GM19099 (cell line): ENCODE results near the gene GRAP2.

Experiments used
- POLR2A ChIP-seq: IDR thresholded peaks from 3 replicates; pipeline ENCODE4 v1.6.1; 2011; ENCODE audit warnings: low read depth; ENCODE audit not compliant: insufficient read length; ENCODE audit errors: extremely low read depth

Gene GRAP2

GRCh38 chr22:39947220-39948216 lies 46.6 kb downstream of the GRAP2 start:
- TF ChIP-seq POLR2A, result no peak

- TF ChIP-seq POLR2A, result no peak
Measured at GRCh38 chr22:39949964-39950737, 49.3 kb downstream of the GRAP2 start.

- no peak for TF ChIP-seq POLR2A
Measured at GRCh38 chr22:39952347-39952746, 51.5 kb downstream of the GRAP2 start.

- TF ChIP-seq POLR2A, result no peak
Measured at GRCh38 chr22:39953101-39953500, 52.2 kb downstream of the GRAP2 start.

GRCh38 chr22:39954584-39955055 lies 53.7 kb downstream of the GRAP2 start:
- TF ChIP-seq POLR2A, result no peak

- TF ChIP-seq POLR2A, result no peak
Measured at GRCh38 chr22:39955675-39956074, 54.8 kb downstream of the GRAP2 start.

- no peak for TF ChIP-seq POLR2A
Measured at GRCh38 chr22:39956932-39957664, 56.2 kb downstream of the GRAP2 start.

GRCh38 chr22:39958009-39958711 lies 57.3 kb downstream of the GRAP2 start:
- no peak for TF ChIP-seq POLR2A

- TF ChIP-seq POLR2A, result no peak
Measured at GRCh38 chr22:39958949-39959639, 58.2 kb downstream of the GRAP2 start.

- TF ChIP-seq POLR2A, result no peak
Measured at GRCh38 chr22:39959640-39960447, 59.0 kb downstream of the GRAP2 start, which contains the start of gene TMA7B. TSS of gene TMA7B (plus strand) at chr22:39960397. CDS start at chr22:39964375, 3,978 bp downstream.

- no peak for TF ChIP-seq POLR2A
Measured at GRCh38 chr22:39960791-39961746, 60.2 kb downstream of the GRAP2 start.

GRCh38 chr22:39962071-39962470 lies 61.2 kb downstream of the GRAP2 start:
- no peak for TF ChIP-seq POLR2A
